ENCODE data around the gene SLC15A3.

Gene SLC15A3

DNA sequence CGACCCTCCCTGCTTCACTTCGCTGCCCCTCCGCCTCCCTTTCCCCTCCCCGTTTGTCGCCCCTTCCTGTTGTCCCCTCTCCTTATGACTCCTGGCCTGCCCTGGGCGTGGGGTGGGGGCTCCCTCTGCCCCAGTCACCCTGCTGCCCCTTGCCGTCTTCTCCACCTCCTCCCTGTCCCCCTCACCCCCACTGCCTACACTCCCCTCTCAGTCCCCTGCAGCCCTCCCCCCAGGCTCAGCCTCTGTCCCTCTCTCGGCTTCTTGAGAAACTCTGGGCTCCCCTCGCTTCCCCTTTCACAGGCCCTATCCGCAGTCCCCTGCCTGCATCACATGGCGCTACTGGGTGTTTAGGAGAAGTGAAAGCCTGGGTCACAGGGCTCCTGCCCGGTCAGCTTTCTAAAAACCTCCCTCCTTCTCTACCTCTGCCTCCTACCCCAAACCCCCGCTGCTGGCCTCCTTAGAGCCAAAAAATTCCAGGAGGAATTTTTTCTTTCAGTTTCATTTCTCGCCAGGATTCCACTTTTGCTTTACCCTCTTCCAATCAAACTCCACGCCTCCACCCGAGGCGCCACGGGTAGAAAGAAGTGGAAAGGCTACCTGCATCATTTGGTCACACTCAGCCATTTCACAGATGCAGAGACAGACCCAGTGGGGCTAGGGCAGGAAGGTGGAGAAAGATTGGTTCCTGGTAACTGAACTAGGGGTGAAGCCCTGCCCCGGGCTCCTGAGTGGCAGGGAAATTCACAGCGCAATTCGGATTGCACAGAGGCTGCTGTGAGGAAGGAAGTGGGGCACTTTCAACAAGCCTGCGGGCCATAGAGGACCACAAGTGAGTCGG lies at the start of gene SLC15A3:
TSS of gene SLC15A3 (minus strand) at position 273 of the 838 bp plus-strand sequence. CDS start 625 bp downstream, outside the sequence.
- peak; percentile 93 for DNase-seq

DNA sequence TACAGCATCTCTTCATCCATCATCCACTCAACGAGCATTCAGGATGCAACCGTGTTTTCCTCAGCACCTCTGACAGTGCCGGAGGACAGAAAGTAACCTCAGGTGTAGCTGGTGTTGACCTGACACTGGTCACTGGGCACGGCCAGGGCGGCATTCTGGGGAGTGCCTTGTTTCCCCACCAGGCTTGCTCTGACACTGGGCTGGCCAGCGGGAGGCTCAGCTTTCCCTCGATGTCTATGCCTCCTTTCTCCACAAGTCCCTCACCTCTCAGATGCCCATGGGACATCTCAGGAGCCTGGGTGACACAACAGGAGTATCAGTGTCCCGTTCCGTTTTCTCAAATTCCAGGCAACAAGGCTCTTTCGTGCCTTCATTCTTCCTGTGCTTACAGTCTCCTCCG lies 48.5 kb upstream of the SLC15A3 start:
- DNase-seq = no peak

DNA sequence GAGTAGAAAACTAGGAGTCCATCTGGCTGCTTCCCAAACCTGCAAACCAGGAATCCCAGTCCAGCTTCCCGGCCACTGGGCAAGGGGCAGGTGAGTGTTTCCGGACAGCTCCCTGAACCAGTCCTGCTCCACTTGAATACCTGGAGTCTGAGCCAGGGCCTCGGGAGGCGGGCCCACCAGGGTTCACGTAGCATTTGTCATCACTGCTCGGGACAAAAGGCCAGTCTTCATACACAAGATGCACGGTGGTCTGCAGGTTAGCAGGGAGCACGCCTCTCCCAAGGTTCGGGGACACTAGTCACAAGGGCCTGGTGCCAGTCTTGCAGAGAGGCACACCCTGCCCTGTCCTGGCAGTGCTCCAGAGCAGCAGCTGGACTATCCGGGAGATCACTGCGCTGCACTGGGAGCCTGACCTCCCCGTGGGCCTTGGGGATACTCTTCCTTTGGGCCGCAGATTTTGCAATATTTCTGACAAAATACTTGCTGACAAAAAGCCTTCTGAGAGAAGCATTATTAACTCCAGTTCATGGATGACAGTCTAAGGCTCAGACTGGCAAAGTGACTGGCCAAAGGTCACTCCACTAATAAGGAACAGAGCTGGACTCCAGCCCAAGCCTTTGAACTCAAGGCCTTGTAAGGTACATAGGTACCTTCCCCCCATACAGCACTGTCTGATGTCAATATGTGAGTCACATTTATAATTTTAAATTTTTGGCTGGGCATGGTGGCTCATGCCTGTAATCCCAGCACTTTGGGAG lies 44.6 kb upstream of the SLC15A3 start:
- no peak for DNase-seq

DNA sequence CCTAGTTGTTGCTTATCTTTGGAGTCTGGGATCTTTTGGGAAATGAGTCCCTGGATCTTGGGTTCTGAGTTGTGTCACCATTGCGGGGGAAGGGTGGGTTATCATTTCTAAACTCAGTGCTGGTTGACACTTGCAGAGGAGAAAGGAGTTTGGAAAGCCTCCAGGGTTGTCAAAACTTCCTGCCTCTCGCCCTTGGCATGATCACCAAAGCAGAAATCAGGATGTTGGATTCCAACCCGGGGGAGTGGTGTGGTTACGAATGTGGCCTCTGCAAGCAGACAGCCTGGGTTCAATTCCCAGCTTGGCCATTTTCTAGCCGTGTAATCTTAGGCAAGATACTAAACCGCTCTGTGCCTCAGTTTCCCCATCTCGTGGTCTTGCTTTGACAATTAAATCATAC lies 43.8 kb upstream of the SLC15A3 start:
- no peak for DNase-seq

DNA sequence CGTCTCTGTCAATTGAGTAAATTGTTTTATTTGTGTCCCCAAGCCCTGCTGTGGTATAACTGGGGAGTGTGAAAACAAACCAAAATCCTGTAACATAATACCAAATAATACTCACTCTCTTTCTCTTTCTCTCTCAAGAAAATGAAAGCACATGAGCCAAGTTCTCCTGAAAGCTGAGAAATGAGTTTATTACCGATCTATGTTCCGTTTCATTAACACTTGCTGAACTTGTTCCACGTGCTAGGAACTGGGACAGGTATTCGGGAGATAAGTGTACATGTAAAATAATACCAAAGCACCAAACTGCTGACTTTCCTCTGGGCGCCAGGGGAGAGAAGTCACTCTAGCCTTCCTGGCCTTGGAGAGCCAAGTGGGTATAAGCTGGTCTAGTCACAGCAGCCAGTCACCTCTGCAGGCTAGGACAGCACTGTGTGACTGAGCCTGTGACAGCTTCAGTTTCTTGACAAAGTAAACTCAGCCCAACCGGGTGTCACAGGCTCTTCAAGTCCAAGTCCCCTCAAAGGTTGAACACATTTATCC lies 42.6 kb upstream of the SLC15A3 start:
- no peak for DNase-seq

DNA sequence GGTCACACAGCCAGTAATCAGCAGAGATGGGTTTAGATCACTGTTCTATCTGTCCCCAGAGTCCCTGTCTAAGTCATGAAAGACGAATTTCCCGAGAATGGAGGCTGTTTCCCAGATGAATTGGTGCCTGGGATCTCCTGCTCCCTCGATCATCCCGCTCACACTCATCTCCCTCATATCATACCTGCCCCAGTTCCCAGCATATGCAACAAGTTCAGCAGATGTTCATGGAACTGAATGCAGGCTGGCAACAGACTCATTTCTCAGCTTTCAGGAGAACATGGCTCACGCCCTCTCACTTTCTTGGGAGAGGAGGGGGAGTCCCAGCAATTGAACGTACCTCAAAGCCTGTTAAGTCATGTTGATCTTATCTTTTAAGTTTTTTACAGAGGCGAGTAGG lies 41.6 kb upstream of the SLC15A3 start:
- DNase-seq = no peak

DNA sequence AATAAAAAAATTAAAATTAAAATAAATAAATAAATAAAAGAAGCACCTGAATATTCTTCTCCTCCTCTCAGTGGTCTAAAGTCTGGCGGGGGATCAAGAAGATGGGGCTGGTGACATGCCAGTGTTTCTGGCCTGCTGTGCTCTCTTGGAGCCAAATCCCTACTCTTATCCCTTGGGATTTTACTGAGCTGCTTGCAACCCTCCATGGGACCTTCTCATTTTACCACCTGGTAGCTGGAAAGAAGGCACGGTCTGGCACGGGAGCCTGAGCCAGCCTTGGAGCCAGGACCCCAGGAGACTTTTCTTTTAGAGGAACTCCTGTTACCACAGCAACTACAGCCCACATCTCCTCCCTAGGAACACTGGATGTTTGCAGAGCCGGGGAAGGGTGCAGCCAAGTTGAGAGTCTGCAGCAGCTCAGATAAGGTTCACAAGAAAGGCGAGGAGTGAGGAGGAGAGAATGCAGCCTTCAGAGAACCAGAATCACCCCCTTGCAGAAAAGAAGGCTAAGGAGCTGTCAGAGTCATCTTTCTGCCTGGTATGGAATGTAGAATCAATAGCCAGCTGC lies 41.0 kb upstream of the SLC15A3 start:
- no peak for DNase-seq

DNA sequence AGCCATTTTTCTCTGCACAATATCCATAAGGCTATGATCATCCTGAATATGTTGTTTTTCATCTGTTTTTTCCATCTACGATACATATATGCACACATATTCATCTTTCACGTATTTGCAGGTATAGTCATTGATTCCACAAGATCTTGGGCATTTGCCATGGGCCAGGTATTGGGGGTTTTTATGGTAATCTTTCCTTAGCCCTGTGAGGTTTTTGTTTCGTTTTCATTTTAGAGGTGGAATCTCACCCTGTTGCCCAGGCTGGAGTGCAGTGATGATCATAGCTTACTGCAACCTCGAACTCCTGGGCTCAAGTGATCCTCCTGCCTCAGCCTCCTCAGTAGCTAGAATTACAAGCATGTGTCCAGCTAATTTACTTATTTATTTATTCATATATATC lies 39.5 kb upstream of the SLC15A3 start:
- DNase-seq = no peak

DNA sequence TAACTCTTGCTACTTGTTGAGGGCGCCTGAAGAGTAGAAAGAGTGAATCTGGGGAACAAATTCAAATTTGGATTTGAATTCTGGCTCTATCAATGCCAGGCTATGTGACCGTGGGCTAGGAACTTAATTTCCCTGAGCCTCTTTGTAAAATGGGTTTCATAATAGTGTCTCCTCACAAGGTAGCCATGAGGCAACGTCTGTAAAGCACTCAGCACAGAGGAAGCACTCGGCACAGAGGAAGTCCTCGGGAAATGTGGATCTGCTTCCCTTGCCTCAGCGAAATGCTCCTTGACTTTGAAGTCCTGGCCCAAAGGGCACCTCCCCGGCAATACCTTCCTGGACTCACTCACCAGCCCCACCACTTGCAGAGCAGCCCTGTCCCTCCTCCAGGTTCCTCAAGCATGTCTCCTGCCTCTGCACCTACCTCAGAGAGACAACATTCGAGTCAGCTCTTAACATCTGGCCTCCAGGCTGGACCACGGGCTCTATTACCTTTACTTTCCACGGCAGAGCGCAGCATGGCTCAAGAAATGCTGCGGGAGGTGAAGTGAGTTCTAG lies 37.2 kb upstream of the SLC15A3 start:
- no peak for DNase-seq

DNA sequence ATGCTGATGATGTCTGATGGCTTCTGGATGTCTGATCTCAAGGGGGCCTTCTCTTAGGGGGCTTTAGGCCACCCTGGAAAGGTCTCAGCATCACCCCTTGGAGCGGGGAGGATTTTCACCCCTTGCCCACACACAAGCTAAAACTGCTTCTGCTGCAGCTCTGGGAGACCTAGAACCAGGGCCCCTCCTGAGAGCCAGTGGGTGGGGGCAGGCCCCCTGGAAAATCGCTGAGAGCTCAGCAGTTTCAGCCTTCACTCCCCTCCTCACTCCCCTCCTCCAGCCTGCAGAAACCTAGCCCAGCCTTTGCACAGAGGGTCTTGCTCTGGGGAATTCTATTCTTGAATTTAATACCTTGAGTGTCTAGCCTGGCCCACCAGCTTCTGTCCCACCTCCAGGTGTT lies 36.7 kb upstream of the SLC15A3 start:
- no peak for DNase-seq

DNA sequence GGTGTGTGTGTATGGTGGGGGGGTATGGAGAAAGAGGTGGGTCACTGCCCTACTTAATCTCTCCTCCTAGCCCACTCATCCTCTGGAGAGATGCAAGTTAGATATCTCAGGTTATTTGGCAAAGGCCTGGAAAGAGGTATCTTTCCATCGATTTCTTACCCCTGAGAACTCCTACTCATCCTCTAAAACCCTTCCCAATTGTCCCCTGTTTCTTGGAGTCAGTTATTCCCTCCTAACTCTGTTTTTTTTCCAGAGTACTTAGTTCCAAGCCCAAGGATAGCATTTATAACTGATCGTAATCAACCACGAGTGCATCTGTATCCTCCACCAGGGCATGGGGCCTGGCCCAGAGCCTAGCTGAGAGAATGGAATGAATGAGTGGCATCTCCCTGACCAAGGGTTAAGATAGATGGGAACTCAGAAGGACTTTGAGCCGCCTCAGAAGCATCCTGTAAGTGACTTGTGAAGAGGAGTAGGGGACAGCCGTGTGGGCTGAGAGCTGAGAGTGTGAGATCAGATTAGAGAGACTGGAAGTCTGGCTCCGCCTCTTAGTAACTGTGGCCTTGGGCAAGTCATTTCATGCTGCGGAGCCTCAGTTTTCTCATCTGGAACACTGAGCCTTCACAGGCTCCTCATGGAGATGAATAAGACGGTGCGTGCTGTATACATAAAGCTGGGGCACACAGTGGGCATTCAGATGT lies 35.8 kb upstream of the SLC15A3 start:
- no peak for DNase-seq

DNA sequence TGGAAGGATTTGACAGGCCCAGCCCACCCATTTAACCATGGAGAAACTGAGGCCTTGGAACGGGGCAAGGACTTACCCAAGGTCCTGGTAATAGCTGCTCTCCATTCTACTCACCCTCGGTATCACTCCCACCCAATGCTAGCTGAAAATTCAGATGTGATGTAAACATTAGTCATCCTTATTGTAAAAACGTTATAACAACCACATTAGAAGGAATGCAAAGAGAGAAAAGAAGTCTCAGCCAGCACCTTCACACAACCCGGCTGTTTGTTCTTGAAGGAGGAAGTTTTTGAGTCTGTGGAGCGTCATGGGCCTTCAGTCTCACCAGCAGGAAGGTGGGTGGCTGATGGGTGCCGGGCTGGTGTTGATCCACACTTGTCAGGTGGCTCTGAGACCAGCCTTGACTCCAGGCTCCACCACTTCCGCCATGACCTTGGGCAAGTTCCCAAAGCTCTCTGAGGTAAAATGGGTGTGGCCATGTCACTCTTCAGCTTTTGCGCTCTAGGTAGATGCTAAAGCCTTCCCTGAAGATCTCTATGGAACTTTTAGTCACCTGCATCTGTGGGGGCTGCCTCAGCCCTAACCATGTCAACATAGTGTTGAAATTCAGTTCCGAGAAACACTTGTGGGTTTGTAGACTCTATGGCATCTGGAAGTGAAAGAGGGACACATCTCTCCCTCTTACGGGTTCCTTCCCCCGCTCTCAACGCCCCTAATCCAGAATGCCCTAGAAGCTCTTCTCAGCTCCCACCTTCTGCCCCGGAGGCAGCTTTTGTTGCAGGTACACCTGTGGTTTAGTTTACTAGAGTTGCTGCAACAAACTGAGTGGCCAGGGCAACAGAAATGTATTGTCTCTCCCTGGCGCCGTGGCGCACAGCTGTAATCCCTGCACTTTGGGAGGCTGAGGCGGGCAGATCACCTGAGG lies 34.3 kb upstream of the SLC15A3 start:
- peak; percentile 92 for DNase-seq

DNA sequence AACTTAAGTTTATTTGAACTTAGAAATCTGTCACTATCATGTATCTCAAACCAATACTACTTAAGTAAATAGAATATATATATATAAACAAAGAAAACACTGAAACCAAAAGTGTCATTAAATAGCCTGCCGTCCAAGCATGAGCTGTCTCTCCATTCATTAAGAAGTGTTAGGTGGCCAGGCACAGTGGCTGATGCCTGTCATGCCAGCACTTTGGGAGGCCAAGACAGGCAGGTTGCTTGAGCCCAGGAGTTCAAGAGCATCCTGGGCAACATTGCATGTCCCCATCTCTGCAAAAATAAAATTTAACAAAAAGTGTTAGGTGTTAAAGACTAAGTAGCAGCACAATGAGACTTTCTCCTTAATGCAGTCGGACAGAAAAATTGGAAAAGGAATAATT lies 33.5 kb upstream of the SLC15A3 start:
- no peak for DNase-seq

DNA sequence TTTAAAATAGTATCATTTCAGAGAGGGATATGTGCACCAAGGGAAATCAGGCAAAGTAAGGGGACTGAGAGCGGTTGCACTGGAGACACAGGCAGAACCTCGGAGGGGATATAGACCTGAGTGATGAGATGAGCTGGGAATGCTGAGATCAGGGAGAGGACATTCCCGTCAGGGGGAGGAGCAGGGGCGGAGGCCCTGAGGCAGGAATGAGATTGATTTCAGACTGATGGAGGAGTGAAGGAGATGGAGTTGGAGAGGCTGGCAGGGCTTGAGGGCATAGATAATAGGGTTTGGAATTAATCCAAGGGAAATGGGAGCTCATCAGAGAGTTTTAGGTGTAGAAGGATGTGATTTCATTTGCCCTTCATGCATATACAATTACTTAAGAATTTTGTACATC lies 32.7 kb upstream of the SLC15A3 start:
- no peak for DNase-seq

DNA sequence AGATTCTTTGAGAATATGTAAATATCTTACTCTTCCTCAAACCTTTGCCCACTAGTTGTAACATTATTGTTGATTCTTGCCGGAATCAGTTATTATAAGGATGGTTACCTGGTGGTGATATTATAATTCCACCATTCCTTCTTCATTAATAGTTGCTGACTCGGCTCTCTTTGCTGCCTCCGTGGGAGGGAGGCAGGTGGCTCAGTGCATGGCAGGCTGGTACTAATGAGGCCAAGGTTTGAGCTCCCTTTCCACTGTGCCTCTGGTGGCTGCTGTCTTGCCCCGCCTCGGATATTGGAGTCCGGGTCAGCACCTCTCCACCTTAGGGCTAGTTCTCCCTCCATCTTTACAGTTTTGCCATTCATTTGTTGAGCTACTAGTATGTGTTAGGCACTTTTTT lies 32.2 kb upstream of the SLC15A3 start:
- DNase-seq = no peak

DNA sequence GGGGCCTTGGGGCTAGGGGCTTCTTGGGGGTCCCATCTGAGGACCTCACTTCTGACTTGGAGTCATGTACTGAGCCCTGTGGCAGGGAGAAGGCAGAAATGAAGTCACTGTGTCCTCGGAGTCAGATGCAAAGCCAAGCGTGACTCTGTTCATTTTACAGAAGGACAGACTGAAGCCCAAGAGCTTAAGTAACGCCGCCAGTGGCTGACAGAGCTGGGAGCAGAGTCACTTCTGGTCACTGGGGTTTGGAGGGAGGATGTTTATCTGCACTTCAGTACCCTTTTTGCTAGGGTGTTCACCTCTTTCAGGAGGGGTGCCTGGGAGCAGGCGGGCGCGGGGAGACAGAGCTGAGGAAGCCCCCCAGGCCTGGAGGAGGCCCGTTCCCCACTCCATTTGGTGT lies 30.2 kb upstream of the SLC15A3 start:
- DNase-seq = no peak

DNA sequence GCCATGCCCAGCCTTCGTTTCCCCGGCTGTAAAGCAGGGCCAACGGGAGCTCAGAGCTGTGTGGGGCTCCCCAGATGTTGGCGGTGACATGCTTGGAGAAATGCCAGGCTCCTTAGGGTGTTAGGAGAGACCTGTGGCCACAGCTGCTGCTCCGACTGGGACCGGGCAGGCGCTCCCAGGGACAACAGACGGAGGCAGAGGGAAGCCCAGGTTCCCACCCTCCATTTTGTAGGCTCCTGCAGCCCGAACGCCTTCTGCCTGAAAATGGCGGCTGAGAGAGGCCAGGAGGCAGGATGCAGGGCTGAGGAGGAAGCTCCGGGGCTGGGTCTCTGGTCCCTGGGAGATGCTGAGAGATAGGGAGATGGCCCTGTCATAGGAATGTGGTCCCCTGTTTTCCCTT lies 29.5 kb upstream of the SLC15A3 start:
- DNase-seq = no peak

DNA sequence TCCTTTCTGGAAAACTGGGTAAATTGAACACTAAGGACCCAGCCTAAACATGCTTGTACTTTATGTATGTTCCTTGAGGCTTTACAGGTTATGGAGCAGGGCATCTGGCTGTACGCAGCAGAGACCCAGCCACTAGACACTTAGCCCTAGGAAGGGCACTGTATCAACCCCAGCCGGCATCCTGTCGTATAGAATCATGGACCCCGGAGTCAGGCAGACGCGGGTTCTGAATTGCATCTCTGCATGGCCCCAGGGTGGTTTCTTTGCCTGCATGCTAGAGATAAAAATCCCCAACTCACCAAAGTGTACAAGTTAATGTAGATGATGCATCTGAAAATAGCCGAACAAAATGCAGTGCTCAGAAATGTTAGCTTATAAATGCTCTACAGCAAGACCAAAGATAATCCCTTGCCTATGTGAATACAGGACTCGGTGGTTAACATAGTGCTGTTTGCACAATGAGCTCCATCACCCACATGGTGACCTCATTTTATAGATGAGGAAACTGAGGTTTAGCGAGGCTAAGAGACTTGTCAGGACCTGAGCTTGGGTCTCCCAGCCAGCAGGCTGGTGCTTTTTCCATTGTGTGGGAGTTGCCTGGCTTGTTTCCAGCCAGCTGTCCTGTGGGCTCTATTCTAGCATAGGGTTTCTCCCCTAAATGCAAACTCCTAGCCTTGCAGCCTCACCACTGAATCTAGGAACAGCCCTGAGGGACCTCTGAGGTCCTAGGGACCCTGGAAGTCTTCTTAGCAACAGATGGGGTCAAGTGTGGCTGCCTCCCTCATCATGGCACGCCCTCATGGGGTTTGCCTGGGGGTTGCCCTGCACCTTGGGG lies 26.8 kb upstream of the SLC15A3 start:
- DNase-seq = no peak

DNA sequence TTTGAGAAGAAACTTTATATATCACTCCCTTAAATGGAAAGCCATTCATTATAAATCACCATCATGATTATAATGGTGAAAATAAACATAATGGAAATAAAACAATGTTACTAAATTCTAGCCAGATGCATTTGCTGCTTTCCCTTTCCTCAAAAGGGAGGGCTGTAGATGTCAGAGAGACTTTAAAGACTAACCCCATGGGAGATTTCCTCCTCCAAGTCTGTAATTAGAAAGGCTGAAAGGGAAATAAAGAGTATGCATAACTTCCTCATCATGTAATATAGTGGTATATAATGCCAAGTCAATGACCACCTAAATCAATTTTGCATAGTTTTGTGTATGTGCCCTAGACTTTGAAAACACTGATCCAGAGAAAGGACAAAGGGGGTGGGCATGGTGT lies 25.9 kb upstream of the SLC15A3 start:
- no peak for DNase-seq

DNA sequence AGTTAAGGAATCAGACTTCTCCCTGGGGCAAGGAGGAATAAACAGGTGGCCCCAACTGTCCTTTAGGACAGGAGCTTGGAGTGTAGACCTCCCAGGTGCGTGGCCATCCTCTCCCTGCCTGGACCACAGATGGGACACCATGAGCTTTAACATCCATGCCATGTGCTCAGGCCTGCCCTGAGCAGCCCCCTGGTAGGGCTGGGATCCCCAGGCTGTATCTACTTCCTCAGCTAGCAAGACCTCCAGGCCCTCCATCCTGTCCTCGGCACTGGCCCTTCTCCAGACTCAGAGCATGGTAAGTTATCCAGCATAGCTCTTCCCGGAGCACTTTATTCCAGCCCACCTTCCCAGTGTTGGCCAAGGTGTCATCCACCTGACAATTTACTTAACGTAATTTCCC lies 25.2 kb upstream of the SLC15A3 start:
- no peak for DNase-seq

DNA sequence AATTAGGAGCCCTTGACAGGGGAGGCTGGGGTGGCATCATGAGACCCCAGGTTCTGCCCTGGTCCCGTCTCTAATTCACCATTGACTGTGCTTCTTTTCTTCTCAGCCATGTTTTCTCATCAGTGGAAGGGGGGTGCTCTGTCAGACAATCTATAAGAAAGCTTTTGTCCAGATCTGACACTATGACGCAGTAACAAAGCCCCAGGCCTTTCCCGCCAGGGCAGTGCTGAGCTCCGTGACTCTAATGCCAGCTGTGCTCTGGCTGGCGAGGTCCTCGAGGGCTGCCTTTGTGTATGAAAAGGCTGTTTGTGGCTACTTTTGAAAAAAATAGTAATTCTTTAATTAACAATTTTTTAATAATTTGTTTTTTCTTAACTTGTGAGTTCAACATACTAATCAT lies 22.8 kb upstream of the SLC15A3 start:
- no peak for DNase-seq

All from RPMI8226 (cell line).